Activated CD4-positive, alpha-beta T cell treated with anti-CD3 and anti-CD28 coated beads, Interleukin-2, amount 10 ng/mL, durations not matched to agents 24 days and 14 days (primary cell): Measurements from ENCODE around the gene DNAI7. TPM values are rescaled to one million over a fixed set of nuclear protein-coding genes. Genes with fewer than 3 reads are reported as not detected.

ENCODE experiments used
- DNase-seq: peaks from one replicate; pipeline ENCODE4 v3.0.0; 2022
- H3K27ac Mint-ChIP-seq: one replicate; pipeline ENCODE4 v1.8.0; 2022; ENCODE audit warnings: mild to moderate bottlenecking, mixed read lengths
- H3K27me3 Mint-ChIP-seq: one replicate; pipeline ENCODE4 v1.8.0; 2022; ENCODE audit warnings: mixed read lengths
- H3K36me3 Mint-ChIP-seq: one replicate; pipeline ENCODE4 v1.8.0; 2022; ENCODE audit warnings: low read depth, mild to moderate bottlenecking, mixed read lengths
- H3K4me1 Mint-ChIP-seq: one replicate; pipeline ENCODE4 v1.8.0; 2021; ENCODE audit warnings: mixed read lengths
- H3K4me3 Mint-ChIP-seq: one replicate; pipeline ENCODE4 v1.8.0; 2022; ENCODE audit warnings: mild to moderate bottlenecking, moderate library complexity, mixed read lengths
- H3K9me3 Mint-ChIP-seq: one replicate; pipeline ENCODE4 v1.8.0; 2021; ENCODE audit warnings: mixed read lengths
- intact Hi-C: fragments of 100-400 bp; cut with micrococcal nuclease; formaldehyde crosslinking; loops from one replicate; pipeline ENCODE4 v1.15.1; 2023
- total RNA-seq: library from RNA; stranded (reverse); gene quantifications from 2 replicates; pipeline ENCODE4 v1.2.3, GENCODE V29; 2022

Gene DNAI7, protein sequence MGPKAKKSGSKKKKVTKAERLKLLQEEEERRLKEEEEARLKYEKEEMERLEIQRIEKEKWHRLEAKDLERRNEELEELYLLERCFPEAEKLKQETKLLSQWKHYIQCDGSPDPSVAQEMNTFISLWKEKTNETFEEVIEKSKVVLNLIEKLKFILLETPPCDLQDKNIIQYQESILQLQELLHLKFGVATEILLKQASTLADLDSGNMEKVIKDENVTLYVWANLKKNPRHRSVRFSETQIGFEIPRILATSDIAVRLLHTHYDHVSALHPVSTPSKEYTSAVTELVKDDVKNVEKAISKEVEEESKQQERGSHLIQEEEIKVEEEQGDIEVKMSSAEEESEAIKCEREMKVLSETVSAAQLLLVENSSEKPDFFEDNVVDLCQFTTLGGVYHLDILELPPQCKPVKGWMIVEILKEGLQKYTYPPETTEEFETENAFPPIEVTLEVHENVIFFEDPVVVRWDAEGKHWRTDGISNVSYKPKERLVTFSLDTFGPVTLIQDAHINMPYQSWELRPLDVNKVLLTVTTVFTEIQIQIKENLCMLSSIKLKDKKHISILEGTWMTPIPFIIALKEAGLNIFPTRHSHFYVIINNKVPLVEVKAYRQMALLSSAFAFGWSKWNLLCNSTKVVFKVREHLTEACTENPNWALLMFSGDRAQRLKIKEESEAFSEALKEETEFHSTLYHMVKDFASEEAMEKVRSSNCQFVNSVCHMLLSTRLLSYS
- not detected in 2 replicates for total RNA-seq

DNA sequence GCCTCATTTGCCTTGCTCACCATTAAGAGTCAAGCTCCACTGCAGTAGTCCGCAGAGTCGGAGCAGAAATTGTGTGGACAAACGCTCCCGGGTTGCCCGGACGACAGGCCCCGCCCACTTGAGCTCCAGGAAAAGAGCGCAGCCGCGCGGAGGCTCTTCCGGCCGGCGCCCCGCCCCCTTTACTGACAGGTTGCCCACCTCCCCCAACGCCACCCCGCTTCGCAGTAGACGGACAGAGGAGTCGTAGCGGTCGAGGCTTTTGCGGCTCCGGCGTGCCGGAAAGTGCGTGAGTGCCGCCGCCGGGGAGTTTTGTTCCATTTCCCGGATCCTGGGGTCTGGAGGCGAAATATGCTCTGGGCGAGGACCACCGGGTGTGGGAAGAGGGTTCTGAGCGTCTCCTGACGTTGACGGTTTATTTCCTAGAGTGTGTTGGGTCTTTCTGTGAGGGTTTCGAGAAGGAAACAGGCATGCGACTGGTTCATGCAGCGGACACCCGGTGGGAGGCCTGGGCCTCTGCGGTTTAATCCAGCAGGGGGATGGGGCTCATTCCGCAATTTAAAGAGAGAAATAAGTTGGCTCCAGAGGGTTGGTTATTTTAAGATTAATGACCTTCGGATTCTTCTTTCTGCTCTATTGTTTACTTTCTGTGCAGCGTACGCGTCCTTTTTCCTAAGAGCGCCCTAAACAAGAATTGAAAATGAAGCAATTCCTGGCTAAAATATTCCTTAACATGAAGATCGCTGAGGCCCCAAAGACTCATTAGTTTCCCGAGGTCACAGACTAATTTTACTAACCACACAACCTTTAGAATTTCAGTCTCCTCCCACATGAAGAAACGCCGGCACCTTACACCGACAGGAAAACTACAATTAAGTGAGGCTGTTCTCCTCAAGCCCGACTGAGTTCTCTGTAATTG lies at the start of gene DNAI7, which contains the start of gene ETFRF1:
Gene DNAI7, minus strand, starts transcription at position 105 of the 916 bp plus-strand sequence. Its CDS starts 82 bp downstream, at position 23.
Gene ETFRF1, plus strand, starts transcription at position 182 of the 916 bp plus-strand sequence. CDS start 8,720 bp downstream, outside the sequence.
- no peaks in the 10 kb centered on the region for H3K9me3 Mint-ChIP-seq
- H3K27me3 Mint-ChIP-seq = no peaks in the 10 kb centered on the region

DNA sequence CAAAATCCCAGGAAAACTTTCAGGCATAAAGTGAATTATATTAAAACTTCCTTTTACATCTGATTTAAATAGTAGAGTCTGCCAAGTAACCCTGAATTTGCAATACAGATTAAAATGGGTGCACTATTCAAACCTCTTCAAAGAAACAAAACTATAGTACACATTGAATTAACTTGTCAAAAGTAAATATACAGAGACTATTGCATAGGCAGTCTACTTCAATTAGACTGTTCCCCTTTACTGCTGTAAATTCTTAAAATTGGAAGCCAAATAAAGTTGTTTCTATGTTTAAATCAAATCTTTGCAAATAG lies 48.7 kb upstream of the DNAI7 start:
- Mint-ChIP-seq H3K4me3 (no peak overlapping the region), H3K36me3 (peaks cover 43% of the 10 kb centered on the region), H3K4me1 (peaks cover 23% of the 10 kb centered on the region), H3K9me3 (no peaks in the 10 kb centered on the region), H3K27ac (no peak overlapping the region), H3K27me3 (no peaks in the 10 kb centered on the region)
- no peak for DNase-seq
- intact Hi-C loops = no loop called here

More for the DNA sequence above, at the start of gene DNAI7, which contains the start of gene ETFRF1:
- Mint-ChIP-seq H3K27ac (peak within 1 kb of the TSS; percentile 93), H3K4me3 (peak within 1 kb of the TSS; percentile 94), H3K36me3 (peaks cover 13% of the 10 kb centered on the region), H3K4me1 (peaks cover 23% of the 10 kb centered on the region)
- intact Hi-C loops = loop anchor here (1.0 to 10.0 kb wide), 7 partner anchors 55 to 399 kb away; partner anchors contain the start of gene KRAS
- DNase-seq = peak; percentile 98

DNA sequence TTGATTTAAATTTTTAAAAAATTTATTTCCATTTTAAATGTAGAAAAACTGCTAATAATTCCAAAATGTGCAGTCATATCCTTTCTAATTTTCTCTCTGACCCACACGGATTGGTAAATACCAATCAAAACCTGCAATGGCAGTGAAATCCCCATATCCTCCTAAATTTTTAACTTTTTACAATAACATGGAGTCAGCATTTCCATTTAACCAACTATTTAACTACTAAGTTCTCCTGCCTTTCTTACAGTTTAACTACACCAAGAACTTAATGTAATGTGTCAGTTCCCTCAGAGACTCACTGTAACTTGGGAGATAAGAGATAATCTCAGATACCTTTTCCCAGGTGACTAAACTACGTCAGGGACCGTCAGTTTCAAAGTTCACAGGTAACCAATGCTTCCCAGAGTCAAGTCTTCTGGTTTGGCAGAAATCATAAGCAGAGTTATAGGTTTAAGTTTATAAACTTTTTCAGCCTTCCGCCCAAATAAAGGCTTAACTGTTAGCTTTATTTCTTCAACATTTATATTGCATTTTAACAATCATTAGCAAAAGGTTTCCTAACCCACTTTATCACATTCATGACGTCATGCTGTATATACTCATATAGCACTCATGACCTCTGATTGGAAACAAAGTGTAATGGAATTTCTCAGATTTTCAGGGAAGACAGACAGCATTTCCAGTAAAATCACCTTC lies 48.2 kb upstream of the DNAI7 start:
- Mint-ChIP-seq H3K9me3 (no peaks in the 10 kb centered on the region), H3K27me3 (no peaks in the 10 kb centered on the region), H3K4me1 (peaks cover 21% of the 10 kb centered on the region), H3K27ac (no peak overlapping the region), H3K36me3 (peaks cover 40% of the 10 kb centered on the region), H3K4me3 (no peak overlapping the region)
- peak; percentile 18 for DNase-seq
- intact Hi-C loops = no loop called here

DNA sequence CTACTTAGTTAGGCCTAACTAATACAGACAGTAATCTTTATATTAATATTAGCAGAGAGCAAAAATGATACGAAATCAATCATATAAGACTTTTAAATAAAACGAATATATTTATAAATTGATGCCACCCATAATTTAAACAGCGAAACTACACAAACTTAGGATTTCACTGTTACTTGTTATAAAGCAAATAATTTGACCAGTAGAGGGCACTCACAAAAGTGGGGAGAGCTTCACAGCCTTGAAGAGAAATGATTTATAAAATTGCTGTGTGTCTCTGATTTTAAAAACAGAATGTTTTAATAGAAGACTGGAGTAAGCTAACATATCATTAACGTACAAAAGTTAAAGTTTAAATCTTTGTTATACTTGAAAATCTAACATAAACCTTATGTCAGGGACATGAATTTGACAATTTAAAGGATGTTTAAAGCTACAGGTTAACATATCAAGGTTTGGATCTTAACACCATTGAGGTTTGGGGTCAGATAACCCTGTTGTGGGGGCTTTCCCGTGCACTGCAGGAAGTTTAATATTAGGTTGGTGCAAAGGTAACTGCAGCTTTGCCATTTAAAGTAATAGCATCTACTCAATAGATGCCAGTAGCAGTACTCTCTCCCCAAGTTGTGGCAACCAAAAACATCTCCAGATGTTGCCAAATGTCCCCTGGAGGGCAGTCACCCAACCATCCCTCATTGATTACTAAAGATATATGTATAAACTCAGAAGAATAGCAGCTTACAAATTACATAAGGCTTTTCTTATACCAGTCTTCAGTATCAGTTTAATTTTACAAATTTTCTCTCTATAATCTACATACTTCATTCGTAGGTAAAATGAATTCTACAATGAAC lies 46.4 kb upstream of the DNAI7 start:
- Mint-ChIP-seq H3K9me3 (no peaks in the 10 kb centered on the region), H3K27ac (no peak overlapping the region), H3K36me3 (peaks cover 44% of the 10 kb centered on the region), H3K27me3 (no peaks in the 10 kb centered on the region), H3K4me3 (no peak overlapping the region), H3K4me1 (peaks cover 22% of the 10 kb centered on the region)
- DNase-seq = peak; percentile 66
- intact Hi-C loops = loop anchor here (1.0 kb wide), 3 partner anchors 9 to 146 kb away; partner anchors contain the start of gene KRAS

DNA sequence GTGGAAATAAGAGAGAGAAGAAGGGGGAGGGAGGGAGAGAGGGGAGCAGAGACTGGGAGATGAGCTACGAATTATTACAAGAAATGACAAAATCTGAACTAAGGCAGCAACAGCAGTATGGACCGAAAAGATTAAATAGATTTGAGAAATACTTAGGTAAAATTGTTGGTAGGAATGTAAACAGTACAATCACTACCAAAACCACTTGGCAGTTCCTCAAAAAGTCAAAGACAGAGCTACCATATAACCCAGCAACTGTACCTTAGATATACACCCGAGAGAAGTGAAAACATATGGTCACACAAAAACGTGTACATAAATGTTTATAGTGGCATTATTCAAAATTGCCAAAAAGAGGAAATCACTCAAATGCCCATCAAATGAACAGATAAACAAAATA lies 41.7 kb upstream of the DNAI7 start:
- no peak for DNase-seq
- peak overlapping the region; percentile 3 for H3K27ac Mint-ChIP-seq
- intact Hi-C loops = loop anchor here (10.0 kb wide), 1 partner anchor 788 kb away; no protein-coding TSS in a partner anchor
- H3K9me3 Mint-ChIP-seq = no peaks in the 10 kb centered on the region
- H3K4me1 Mint-ChIP-seq = peaks cover 14% of the 10 kb centered on the region
- no peak overlapping the region for H3K4me3 Mint-ChIP-seq
- H3K36me3 Mint-ChIP-seq = peaks cover 37% of the 10 kb centered on the region
- no peaks in the 10 kb centered on the region for H3K27me3 Mint-ChIP-seq

DNA sequence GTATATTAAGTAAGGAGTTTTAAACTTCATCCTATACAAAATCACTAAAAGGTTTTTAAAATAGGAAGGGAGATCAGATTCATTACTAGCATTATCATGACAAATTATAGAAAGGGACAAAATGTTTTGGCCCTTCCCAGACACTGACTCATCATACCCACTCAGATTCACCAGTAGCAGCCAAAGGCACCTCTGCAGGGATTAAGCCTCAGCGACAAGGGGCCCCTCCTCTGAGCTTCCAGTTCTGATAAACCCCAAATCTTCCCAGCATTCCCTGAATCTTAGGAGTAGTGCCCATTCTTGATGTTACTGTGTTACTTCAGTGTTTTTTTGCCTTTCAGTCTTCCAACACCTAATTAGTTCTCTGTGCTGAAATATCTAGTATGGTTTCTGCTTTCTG lies 41.2 kb upstream of the DNAI7 start:
- Mint-ChIP-seq H3K9me3 (no peaks in the 10 kb centered on the region), H3K4me1 (peaks cover 11% of the 10 kb centered on the region), H3K4me3 (no peak overlapping the region), H3K36me3 (peaks cover 37% of the 10 kb centered on the region), H3K27ac (peak overlapping the region; percentile 3), H3K27me3 (no peaks in the 10 kb centered on the region)
- no peak for DNase-seq
- intact Hi-C loops = loop anchor here (10.0 kb wide), 1 partner anchor 789 kb away; no protein-coding TSS in a partner anchor

DNA sequence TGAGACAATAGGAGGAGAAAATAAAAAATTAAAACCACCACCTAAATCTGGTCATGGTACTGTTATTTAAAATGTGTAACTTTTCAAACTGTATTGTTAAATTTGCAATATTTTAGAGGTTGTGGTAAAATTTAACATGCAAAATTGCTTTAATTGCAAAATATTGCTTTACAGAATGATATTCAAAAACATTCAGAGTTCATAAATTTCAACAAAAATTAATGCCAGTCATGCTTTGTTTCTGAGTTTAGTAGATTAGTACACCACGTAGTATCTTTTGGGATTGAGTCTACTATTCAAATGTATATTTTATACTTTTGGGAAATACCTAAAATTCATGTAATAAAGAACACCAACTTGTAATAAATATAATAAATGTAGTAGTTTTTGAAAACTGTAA lies 18.4 kb upstream of the DNAI7 start:
- Mint-ChIP-seq H3K4me1 (peaks cover 2% of the 10 kb centered on the region), H3K27me3 (no peaks in the 10 kb centered on the region), H3K36me3 (peaks cover 21% of the 10 kb centered on the region), H3K4me3 (no peak overlapping the region), H3K9me3 (no peaks in the 10 kb centered on the region), H3K27ac (no peak overlapping the region)
- no peak for DNase-seq
- intact Hi-C loops = no loop called here

DNA sequence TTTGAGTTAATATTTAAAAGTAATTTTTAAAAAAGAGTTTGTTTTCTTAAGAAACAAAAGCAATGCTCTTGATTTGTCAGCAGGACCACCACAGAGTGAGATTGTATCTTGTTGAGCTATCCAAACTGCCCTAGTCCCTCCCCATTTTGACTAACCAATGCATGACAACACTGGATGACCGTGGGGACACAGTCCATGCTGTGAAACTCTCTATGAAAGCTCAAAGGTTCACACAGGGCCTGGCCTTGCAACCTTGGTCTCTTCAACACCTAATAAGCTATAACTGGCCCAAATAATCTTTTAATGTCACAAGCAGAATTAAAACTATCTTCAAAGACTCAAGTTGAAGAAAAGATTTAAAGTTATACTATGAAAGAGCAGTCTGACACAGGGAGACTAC lies 13.6 kb upstream of the DNAI7 start:
- intact Hi-C loops = no loop called here

DNA sequence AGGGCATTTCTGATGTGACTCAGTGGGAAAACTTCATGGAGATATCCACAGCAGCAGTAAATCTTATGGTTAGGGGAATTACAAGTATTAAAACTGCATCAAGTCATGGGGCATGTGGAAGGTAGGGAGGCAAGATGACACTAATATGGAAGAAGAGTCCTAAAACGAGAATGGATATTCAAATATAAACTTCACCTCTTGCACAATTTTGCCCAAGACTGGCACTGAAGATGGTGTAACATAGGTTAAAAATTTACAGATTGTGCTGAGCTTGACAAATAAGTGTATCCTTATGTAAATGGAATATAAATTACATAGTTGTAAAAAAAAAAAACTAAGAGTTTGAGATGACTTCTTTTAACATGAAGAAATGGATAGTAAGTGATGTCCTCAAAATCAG lies 12.9 kb upstream of the DNAI7 start:
- Mint-ChIP-seq H3K27ac (no peak overlapping the region), H3K27me3 (no peaks in the 10 kb centered on the region), H3K36me3 (peaks cover 20% of the 10 kb centered on the region), H3K4me3 (no peak overlapping the region), H3K9me3 (no peaks in the 10 kb centered on the region), H3K4me1 (peaks cover 2% of the 10 kb centered on the region)
- no peak for DNase-seq
- intact Hi-C loops = no loop called here

More for the DNA sequence above, 13.6 kb upstream of the DNAI7 start:
- Mint-ChIP-seq H3K27ac (no peak overlapping the region), H3K4me1 (peaks cover 2% of the 10 kb centered on the region), H3K9me3 (no peaks in the 10 kb centered on the region), H3K4me3 (no peak overlapping the region), H3K36me3 (peaks cover 17% of the 10 kb centered on the region), H3K27me3 (no peaks in the 10 kb centered on the region)
- DNase-seq = peak; percentile 17

DNA sequence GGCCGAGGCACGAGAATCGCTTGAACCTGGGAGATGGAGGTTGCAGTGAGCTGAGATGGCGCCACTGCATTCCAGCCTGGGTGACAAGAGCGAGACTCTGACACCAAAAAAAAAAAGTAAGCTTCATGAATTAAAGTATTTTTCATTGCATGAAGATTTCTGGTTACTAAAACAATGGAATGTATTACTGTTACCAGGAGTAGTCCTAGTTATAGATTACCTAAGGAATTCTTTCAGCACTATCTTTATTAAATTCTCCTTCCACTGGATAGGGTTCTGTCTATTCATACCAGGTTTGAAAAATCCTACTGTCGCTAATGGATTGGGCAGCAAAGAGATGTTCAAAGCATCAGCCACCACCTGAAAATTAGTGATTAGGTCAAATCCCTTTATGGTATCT lies 12.5 kb upstream of the DNAI7 start:
- H3K9me3 Mint-ChIP-seq = no peaks in the 10 kb centered on the region
- no peak for DNase-seq
- intact Hi-C loops = no loop called here
- H3K4me3 Mint-ChIP-seq = no peak overlapping the region
- H3K27me3 Mint-ChIP-seq = no peaks in the 10 kb centered on the region
- peaks cover 24% of the 10 kb centered on the region for H3K36me3 Mint-ChIP-seq
- peaks cover 2% of the 10 kb centered on the region for H3K4me1 Mint-ChIP-seq
- H3K27ac Mint-ChIP-seq = no peak overlapping the region

DNA sequence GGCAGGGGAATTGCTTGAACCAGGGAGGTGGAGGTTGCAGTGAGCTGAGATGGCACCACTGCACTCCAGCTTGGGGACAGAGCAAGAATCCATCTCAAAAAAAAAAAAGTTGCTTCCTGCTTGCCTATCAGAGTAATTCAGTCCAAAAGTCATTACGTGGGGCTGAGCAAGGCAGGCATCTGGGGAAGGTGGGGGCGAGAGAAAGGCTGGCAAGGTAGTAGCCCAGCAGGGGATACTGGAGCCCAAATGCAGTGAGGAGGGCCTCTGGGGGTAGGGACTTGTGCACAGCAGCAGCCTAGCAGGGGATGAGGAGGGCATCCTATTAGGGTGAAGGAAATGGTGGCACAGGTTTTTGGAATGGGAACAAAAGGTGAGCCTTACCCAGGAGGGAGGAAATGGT lies 7.2 kb upstream of the DNAI7 start:
- Mint-ChIP-seq H3K36me3 (peaks cover 21% of the 10 kb centered on the region), H3K4me1 (peaks cover 3% of the 10 kb centered on the region), H3K27me3 (no peaks in the 10 kb centered on the region), H3K4me3 (no peak overlapping the region), H3K9me3 (no peaks in the 10 kb centered on the region), H3K27ac (no peak overlapping the region)
- intact Hi-C loops = no loop called here
- no peak for DNase-seq

DNA sequence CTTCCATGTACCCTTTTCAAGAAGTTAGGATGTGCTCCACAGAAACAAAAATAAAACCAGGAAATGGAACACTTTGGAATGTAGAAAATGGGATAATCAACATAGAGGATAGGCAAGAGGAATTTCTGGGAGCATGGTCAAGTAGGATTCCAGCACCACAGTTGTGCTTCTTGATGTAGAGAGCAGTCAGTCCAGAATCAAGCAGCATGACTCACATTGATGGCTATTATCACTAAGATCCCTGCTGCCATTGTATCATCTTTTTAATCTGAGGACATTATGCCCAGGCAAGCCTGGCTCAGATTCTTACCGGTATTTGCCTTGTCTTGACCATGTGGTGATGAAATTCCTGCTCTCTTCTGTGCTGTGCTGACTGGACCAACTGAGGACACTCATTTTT lies 5.7 kb upstream of the DNAI7 start:
- Mint-ChIP-seq H3K4me3 (no peak overlapping the region), H3K36me3 (peaks cover 19% of the 10 kb centered on the region), H3K27ac (no peak overlapping the region), H3K4me1 (peaks cover 8% of the 10 kb centered on the region), H3K27me3 (no peaks in the 10 kb centered on the region), H3K9me3 (no peaks in the 10 kb centered on the region)
- DNase-seq = no peak
- intact Hi-C loops = no loop called here
